Mesothelial cell of epicardium (in vitro differentiated cells): Measurements from ENCODE around the gene KRTAP12-2. TPM values are rescaled to one million over a fixed set of nuclear protein-coding genes. Genes with fewer than 3 reads are reported as not detected.
A peak's percentile ranks its signal among the peaks of the same experiment; 100 is the strongest.
"Not testable (repeated sequence)": the region's sequence is repeated elsewhere in the genome, so short reads cannot be mapped to it uniquely, and the experiment has no call there.

Experiments used
- DNase-seq, 2 experiments: peaks; one replicate each; pipeline ENCODE4 v3.0.0; 2021; ENCODE audit warnings: low spot score in 2 of 2; ENCODE audit not compliant: unreplicated experiment in 2 of 2
- H3K27ac Mint-ChIP-seq: 2 replicates; pipeline ENCODE4 v1.8.0; 2021; ENCODE audit warnings: mixed read lengths
- H3K27me3 Mint-ChIP-seq: 2 replicates; pipeline ENCODE4 v1.8.0; 2021; ENCODE audit warnings: low read depth, mixed read lengths
- H3K36me3 Mint-ChIP-seq: 2 replicates; pipeline ENCODE4 v1.8.0; 2021; ENCODE audit warnings: mixed read lengths
- H3K4me1 Mint-ChIP-seq: 2 replicates; pipeline ENCODE4 v1.8.0; 2021; ENCODE audit warnings: mixed read lengths
- H3K4me3 Mint-ChIP-seq: 2 replicates; pipeline ENCODE4 v1.8.0; 2021; ENCODE audit warnings: mild to moderate bottlenecking, moderate library complexity, mixed read lengths
- H3K9me3 Mint-ChIP-seq: 2 replicates; pipeline ENCODE4 v1.8.0; 2021; ENCODE audit warnings: mixed read lengths
- total RNA-seq: library from RNA; stranded (reverse); gene quantifications from 3 replicates; pipeline ENCODE4 v1.2.1, GENCODE V29; 2021
- TF ChIP-seq, protein P1 (sequence below): fragments of 200-600 bp; sonication (generic); IDR thresholded peaks from one replicate; pipeline ENCODE4 v1.5.0; 2021; ENCODE audit warnings: antibody characterized with exemption; ENCODE audit not compliant: unreplicated experiment

The KRTAP12-2 gene
- total RNA-seq, 1 donor from 2014 or later, result not detected

DNA sequence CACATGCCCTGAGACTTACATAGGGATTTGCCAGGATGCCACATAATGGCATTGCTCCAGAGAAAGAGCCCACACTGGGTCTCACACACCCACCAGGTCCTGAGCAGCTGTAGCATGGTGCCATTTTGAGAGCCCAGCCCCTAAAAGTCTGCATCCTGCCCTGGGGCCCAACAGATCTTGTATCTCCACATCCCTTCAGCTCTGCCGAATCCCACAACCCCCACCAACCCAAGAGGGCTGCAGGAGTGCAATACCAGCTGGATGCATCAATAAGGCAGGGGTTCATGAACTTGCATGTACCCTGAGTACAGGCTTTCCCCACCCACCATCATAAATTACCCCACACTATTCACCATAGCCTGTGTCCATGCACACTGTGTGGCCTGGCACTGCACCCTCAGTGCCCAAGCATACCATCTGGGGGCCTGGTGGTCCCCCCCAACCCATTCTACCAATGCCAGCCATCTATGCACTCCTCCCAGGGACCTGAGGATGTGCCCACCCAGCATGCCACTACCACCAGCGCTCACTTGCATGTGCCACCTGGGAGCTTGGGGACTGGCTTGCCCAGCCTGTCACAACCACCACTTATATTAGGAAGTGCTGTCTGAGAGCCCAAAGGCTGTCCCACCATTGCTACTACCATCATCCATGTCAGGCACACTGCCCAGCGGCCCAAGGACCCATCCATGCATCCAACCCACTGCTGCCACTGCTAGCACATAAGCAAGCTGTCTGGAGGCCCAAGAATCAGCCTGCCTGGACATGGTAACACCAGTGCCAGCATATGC, 4.1 kb upstream of the KRTAP12-2 start:
- no peak overlapping the region for H3K27ac Mint-ChIP-seq
- H3K36me3 Mint-ChIP-seq, result no peaks in the 10 kb centered on the region
- H3K9me3 Mint-ChIP-seq, result peaks cover 49% of the 10 kb centered on the region
- TF ChIP-seq, protein P1, sequence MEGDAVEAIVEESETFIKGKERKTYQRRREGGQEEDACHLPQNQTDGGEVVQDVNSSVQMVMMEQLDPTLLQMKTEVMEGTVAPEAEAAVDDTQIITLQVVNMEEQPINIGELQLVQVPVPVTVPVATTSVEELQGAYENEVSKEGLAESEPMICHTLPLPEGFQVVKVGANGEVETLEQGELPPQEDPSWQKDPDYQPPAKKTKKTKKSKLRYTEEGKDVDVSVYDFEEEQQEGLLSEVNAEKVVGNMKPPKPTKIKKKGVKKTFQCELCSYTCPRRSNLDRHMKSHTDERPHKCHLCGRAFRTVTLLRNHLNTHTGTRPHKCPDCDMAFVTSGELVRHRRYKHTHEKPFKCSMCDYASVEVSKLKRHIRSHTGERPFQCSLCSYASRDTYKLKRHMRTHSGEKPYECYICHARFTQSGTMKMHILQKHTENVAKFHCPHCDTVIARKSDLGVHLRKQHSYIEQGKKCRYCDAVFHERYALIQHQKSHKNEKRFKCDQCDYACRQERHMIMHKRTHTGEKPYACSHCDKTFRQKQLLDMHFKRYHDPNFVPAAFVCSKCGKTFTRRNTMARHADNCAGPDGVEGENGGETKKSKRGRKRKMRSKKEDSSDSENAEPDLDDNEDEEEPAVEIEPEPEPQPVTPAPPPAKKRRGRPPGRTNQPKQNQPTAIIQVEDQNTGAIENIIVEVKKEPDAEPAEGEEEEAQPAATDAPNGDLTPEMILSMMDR, result no peak
- H3K27me3 Mint-ChIP-seq, result peaks cover 16% of the 10 kb centered on the region
- H3K4me3 Mint-ChIP-seq, result no peak overlapping the region
- DNase-seq, result peak in 1 of 2 experiments; percentile 16
- H3K4me1 Mint-ChIP-seq, result peaks cover 4% of the 10 kb centered on the region

- Mint-ChIP-seq H3K4me1 (peaks cover 4% of the 10 kb centered on the region), H3K4me3 (no peak overlapping the region), H3K27me3 (peaks cover 2% of the 10 kb centered on the region), H3K36me3 (no peaks in the 10 kb centered on the region), H3K9me3 (peaks cover 49% of the 10 kb centered on the region), H3K27ac (no peak overlapping the region)
- TF ChIP-seq, protein P1, result no peak
- no peak for DNase-seq
Measured at GRCh38 chr21:44667612-44668011, 885 bp upstream of the KRTAP12-2 start.

- no peaks in the 10 kb centered on the region for H3K36me3 Mint-ChIP-seq
- DNase-seq, result no peak
- H3K4me3 Mint-ChIP-seq, result no peak overlapping the region
- H3K27me3 Mint-ChIP-seq, result peaks cover 4% of the 10 kb centered on the region
- H3K9me3 Mint-ChIP-seq, result peaks cover 36% of the 10 kb centered on the region
- TF ChIP-seq, protein P1, result no peak
- H3K4me1 Mint-ChIP-seq, result peaks cover 4% of the 10 kb centered on the region
- no peak overlapping the region for H3K27ac Mint-ChIP-seq
Measured at GRCh38 chr21:44664691-44665090, 2.0 kb downstream of the KRTAP12-2 start.

GRCh38 chr21:44661567-44661966, 5.2 kb downstream of the KRTAP12-2 start:
- H3K9me3 Mint-ChIP-seq, result peaks cover 31% of the 10 kb centered on the region
- not testable (repeated sequence) for H3K36me3 Mint-ChIP-seq, H3K4me1 Mint-ChIP-seq, H3K4me3 Mint-ChIP-seq, H3K27me3 Mint-ChIP-seq, H3K27ac Mint-ChIP-seq
- peak in 1 of 2 experiments; percentile 7 for DNase-seq

DNA sequence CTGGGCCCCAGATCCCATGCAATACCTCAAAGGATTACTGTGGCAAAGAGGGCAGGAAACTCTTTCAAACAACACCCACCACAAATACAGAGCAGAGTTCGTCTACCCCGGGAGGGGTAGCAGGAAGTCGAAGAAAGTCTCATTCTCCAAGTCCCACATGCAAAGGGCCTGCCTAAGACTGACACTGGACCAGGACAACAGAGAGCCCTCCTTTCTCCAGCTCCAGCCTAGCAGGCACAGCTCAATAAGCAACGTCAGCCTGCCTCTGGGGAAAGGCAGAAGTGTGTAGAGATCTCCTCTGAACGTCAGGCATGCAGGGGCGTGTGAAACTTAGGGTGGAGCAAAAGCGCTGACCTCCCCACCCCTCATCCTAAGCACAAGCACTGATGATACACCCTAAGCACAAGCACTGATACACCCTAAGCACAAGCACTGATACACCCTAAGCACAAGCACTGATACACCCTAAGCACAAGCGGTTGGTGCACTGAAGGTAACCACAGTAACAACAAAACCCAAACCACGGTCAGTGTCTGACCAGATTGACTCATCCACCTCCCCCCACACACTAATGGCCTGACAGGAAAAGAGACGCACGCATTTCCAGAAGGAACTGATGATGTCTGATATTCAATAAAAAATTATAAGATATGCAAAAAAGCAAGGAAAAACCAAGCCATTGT, 7.7 kb downstream of the KRTAP12-2 start:
- Mint-ChIP-seq H3K9me3 (peaks cover 35% of the 10 kb centered on the region), H3K27ac (no peak overlapping the region), H3K27me3 (peaks cover 7% of the 10 kb centered on the region), H3K4me1 (no peaks in the 10 kb centered on the region), H3K4me3 (no peak overlapping the region), H3K36me3 (peaks cover 1% of the 10 kb centered on the region)
- peak in 1 of 2 experiments; percentile 13 for DNase-seq
- TF ChIP-seq, protein P1, result no peak

- no peak overlapping the region for H3K4me3 Mint-ChIP-seq
- H3K27me3 Mint-ChIP-seq, result peaks cover 7% of the 10 kb centered on the region
- H3K27ac Mint-ChIP-seq, result no peak overlapping the region
- peaks cover 1% of the 10 kb centered on the region for H3K36me3 Mint-ChIP-seq
- TF ChIP-seq, protein P1, result no peak
- peaks cover 30% of the 10 kb centered on the region for H3K9me3 Mint-ChIP-seq
- peak in 1 of 2 experiments; percentile 16 for DNase-seq
- no peaks in the 10 kb centered on the region for H3K4me1 Mint-ChIP-seq
Measured at GRCh38 chr21:44658541-44658910, 8.2 kb downstream of the KRTAP12-2 start.
